HEK293 (cell line): Measurements from ENCODE around the gene MDH1B.

Experiments
- CTCF ChIA-PET: fragments of 350-600 bp; formaldehyde crosslinking; extraction: SDS; loops from one replicate; lab custom pipeline; 2021; ENCODE audit warnings: antibody characterized with exemption; lab: Yijun Ruan, JAX
- POLR2A ChIA-PET: fragments of 300-600 bp; formaldehyde crosslinking; extraction: SDS; loops from one replicate; lab custom pipeline; 2020; ENCODE audit warnings: antibody characterized with exemption, inconsistent platforms; lab: Yijun Ruan, JAX
- H3K27ac ChIP-seq: fragments of 200-500 bp; sonication (Bioruptor generic); 2 replicates; pipeline ENCODE4 v1.5.1; 2014; ENCODE audit warnings: low read depth, low read length, control low read depth, inconsistent platforms; ENCODE audit errors: extremely low read depth
- H3K36me3 ChIP-seq, 2 experiments: fragments of 200-500 bp in 1 of 2; sonication (Bioruptor generic) in 1 of 2; 1 replicate in 1 of 2; 2 replicates in 1 of 2; pipeline ENCODE4 v1.5.1; 2014 to 2017; ENCODE audit warnings: inconsistent platforms in 2 of 2, low read length in 2 of 2; ENCODE audit not compliant: control insufficient read depth in 2 of 2, insufficient read depth in 1 of 2
- H3K4me1 ChIP-seq: fragments of 200-500 bp; sonication (Bioruptor generic); 2 replicates; pipeline ENCODE4 v1.5.1; 2014; ENCODE audit warnings: mild to moderate bottlenecking, low read length, inconsistent platforms; ENCODE audit not compliant: control insufficient read depth, insufficient read depth
- H3K4me3 ChIP-seq: 2 replicates; pipeline ENCODE4 v1.5.1; 2011; ENCODE audit warnings: low read depth, mild to moderate bottlenecking, control low read depth, low read length, moderate library complexity
- H3K9me3 ChIP-seq: fragments of 200-500 bp; sonication (Bioruptor generic); 2 replicates; pipeline ENCODE4 v1.5.1; 2014; ENCODE audit warnings: low read depth, low read length, inconsistent platforms; ENCODE audit not compliant: control insufficient read depth, insufficient read depth
- EGR2 ChIP-seq: fragments of 450-650 bp; formaldehyde crosslinking; IDR thresholded peaks from 2 replicates; pipeline ENCODE4 v1.5.1; 2016; ENCODE audit warnings: low read depth, missing biosample characterization, missing genetic modification characterization
- FEZF1 ChIP-seq: fragments of 450-650 bp; formaldehyde crosslinking; IDR thresholded peaks from 2 replicates; pipeline ENCODE4 v1.5.1; 2016; ENCODE audit warnings: missing biosample characterization, missing genetic modification characterization
- KLF16 ChIP-seq: fragments of 450-650 bp; formaldehyde crosslinking; IDR thresholded peaks from 2 replicates; pipeline ENCODE4 v1.5.1; 2017; ENCODE audit warnings: missing biosample characterization, missing genetic modification characterization
- YY2 ChIP-seq: fragments of 450-650 bp; formaldehyde crosslinking; IDR thresholded peaks from 2 replicates; pipeline ENCODE4 v1.5.1; 2016; ENCODE audit warnings: missing biosample characterization, missing genetic modification characterization
- ZNF155 ChIP-seq: fragments of 450-650 bp; formaldehyde crosslinking; IDR thresholded peaks from 2 replicates; pipeline ENCODE4 v1.5.1; 2016; ENCODE audit warnings: missing biosample characterization, missing genetic modification characterization
- ZNF214 ChIP-seq: fragments of 450-650 bp; formaldehyde crosslinking; IDR thresholded peaks from 2 replicates; pipeline ENCODE4 v1.5.1; 2017; ENCODE audit warnings: missing biosample characterization, mild to moderate bottlenecking, missing genetic modification characterization, borderline replicate concordance
- ZNF239 ChIP-seq: fragments of 450-650 bp; formaldehyde crosslinking; IDR thresholded peaks from 2 replicates; pipeline ENCODE4 v1.5.1; 2016; ENCODE audit warnings: missing biosample characterization, missing genetic modification characterization
- ZNF292 ChIP-seq: fragments of 450-650 bp; formaldehyde crosslinking; IDR thresholded peaks from 2 replicates; pipeline ENCODE4 v1.5.1; 2016; ENCODE audit warnings: low read depth, missing biosample characterization, missing genetic modification characterization, borderline replicate concordance
- ZNF426 ChIP-seq: fragments of 450-650 bp; formaldehyde crosslinking; IDR thresholded peaks from 2 replicates; pipeline ENCODE4 v1.5.1; 2017; ENCODE audit warnings: missing biosample characterization, missing genetic modification characterization, mild to moderate bottlenecking, inconsistent platforms, moderate library complexity
- ZNF561 ChIP-seq: fragments of 450-650 bp; IDR thresholded peaks from 2 replicates; pipeline ENCODE4 v1.5.1; 2018; ENCODE audit warnings: missing biosample characterization, missing genetic modification characterization, borderline replicate concordance
- ZNF623 ChIP-seq: fragments of 450-650 bp; formaldehyde crosslinking; IDR thresholded peaks from 2 replicates; pipeline ENCODE4 v1.5.1; 2016; ENCODE audit warnings: missing biosample characterization, missing genetic modification characterization
- ZNF629 ChIP-seq: fragments of 450-650 bp; formaldehyde crosslinking; IDR thresholded peaks from 2 replicates; pipeline ENCODE4 v1.5.1; 2017; ENCODE audit warnings: missing biosample characterization, missing genetic modification characterization
- ZNF670 ChIP-seq: fragments of 450-650 bp; formaldehyde crosslinking; IDR thresholded peaks from 2 replicates; pipeline ENCODE4 v1.5.1; 2016; ENCODE audit warnings: missing biosample characterization, missing genetic modification characterization, low read depth
- ZNF76 ChIP-seq: fragments of 450-650 bp; formaldehyde crosslinking; IDR thresholded peaks from 2 replicates; pipeline ENCODE4; 2016; ENCODE audit warnings: low read depth, missing biosample characterization, missing genetic modification characterization, borderline replicate concordance
- ZNF777 ChIP-seq: fragments of 450-650 bp; formaldehyde crosslinking; IDR thresholded peaks from 2 replicates; pipeline ENCODE4 v1.5.1; 2017; ENCODE audit warnings: missing biosample characterization, missing genetic modification characterization, borderline replicate concordance
- ZSCAN30 ChIP-seq: fragments of 450-650 bp; IDR thresholded peaks from 2 replicates; pipeline ENCODE4 v1.5.1; 2018; ENCODE audit warnings: missing biosample characterization, mild to moderate bottlenecking, missing genetic modification characterization, moderate library complexity
- TF ChIP-seq, protein P1 (sequence below): IDR thresholded peaks from 2 replicates; pipeline ENCODE4 v1.6.1; 2011; ENCODE audit warnings: mild to moderate bottlenecking, low read depth, low read length, borderline replicate concordance
- TF ChIP-seq, protein P2 (sequence below): fragments of 450-650 bp; formaldehyde crosslinking; optimal IDR thresholded peaks from 2 replicates; pipeline ENCODE3; 2016; ENCODE audit warnings: missing biosample characterization, mild to moderate bottlenecking, missing genetic modification characterization
- TF ChIP-seq, protein P3 (sequence below): fragments of 450-650 bp; formaldehyde crosslinking; IDR thresholded peaks from 2 replicates; pipeline ENCODE4 v1.5.1; 2017; ENCODE audit warnings: missing biosample characterization, missing genetic modification characterization
- TF ChIP-seq, protein P4 (sequence below): fragments of 450-650 bp; formaldehyde crosslinking; IDR thresholded peaks from 2 replicates; pipeline ENCODE4 v1.5.1; 2016; ENCODE audit warnings: missing biosample characterization, missing genetic modification characterization
- TF ChIP-seq, protein P5 (sequence below): sonication (generic); formaldehyde crosslinking; IDR thresholded peaks from 2 replicates; pipeline ENCODE4 v1.8.1; 2022; ENCODE audit warnings: mild to moderate bottlenecking, moderate library complexity, missing genetic modification reagents
- TF ChIP-seq, protein P6 (sequence below): fragments of 450-650 bp; formaldehyde crosslinking; IDR thresholded peaks from 2 replicates; pipeline ENCODE4 v1.5.1; 2017; ENCODE audit warnings: missing biosample characterization, missing genetic modification characterization

The MDH1B gene

DNA sequence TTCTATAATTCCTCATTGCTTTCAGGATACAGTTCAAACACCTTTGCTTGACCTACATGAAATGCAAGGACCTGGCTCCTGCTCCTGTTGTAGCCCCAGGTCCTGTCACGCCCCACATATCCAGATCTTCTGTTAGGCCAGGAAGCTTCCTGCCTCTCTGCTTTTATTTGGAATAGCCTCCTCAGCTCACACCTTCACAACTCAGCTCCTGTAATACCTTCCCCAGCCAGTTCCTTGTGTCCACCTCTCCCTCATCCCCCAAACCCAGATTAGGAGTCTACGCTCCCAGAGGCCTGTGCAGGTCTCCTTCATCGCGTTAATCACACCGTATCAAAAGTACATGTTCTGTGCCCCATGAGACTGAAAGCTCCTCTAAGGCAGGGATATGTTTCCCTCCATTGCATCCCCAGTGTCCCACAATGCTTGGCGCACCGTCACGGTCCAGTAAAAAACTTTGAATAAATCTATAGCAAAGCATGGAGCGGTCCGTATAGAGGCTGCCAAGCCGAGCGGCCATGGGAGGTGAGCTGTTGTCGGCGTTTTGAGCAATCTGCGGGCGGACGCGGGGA is 371 bp downstream of the MDH1B start:
- H3K4me1 ChIP-seq = no peaks in the 10 kb centered on the region
- H3K36me3 ChIP-seq = peaks cover 0 to 25% of the 10 kb centered on the region in 2 experiments
- H3K27ac ChIP-seq = peak overlapping the region; percentile 26; the same call in 1 of the 2 replicates
- CTCF ChIA-PET = interaction anchor here (0.5 to 2.3 kb wide), 5 partner anchors 16 to 534 kb away, joined by 3 to 10 read pairs (median 4); no protein-coding TSS in a partner anchor
- H3K9me3 ChIP-seq = no peaks in the 10 kb centered on the region
- TF ChIP-seq ZNF777 (0 out of 2 replicates have a peak, but pooled peaks have one; percentile 20), ZNF76 (peak; percentile 77), YY2 (tag by site-specific recombination) (peak; percentile 18; the same call in 1 of the 2 replicates), ZNF629 (tag by site-specific recombination) (no peak)
- TF ChIP-seq, protein P1, sequence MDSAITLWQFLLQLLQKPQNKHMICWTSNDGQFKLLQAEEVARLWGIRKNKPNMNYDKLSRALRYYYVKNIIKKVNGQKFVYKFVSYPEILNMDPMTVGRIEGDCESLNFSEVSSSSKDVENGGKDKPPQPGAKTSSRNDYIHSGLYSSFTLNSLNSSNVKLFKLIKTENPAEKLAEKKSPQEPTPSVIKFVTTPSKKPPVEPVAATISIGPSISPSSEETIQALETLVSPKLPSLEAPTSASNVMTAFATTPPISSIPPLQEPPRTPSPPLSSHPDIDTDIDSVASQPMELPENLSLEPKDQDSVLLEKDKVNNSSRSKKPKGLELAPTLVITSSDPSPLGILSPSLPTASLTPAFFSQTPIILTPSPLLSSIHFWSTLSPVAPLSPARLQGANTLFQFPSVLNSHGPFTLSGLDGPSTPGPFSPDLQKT = no peak
- TF ChIP-seq, protein P2, sequence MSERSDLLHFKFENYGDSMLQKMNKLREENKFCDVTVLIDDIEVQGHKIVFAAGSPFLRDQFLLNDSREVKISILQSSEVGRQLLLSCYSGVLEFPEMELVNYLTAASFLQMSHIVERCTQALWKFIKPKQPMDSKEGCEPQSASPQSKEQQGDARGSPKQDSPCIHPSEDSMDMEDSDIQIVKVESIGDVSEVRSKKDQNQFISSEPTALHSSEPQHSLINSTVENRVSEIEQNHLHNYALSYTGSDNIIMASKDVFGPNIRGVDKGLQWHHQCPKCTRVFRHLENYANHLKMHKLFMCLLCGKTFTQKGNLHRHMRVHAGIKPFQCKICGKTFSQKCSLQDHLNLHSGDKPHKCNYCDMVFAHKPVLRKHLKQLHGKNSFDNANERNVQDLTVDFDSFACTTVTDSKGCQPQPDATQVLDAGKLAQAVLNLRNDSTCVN = peak; percentile 23
- TF ChIP-seq, all 188 proteins: peak for 4
- peak overlapping the region; percentile 92 for H3K4me3 ChIP-seq
- POLR2A ChIA-PET = interaction anchor here (0.6 kb wide), 1 partner anchor 9 kb away, joined by 6 read pairs; no protein-coding TSS in a partner anchor

DNA sequence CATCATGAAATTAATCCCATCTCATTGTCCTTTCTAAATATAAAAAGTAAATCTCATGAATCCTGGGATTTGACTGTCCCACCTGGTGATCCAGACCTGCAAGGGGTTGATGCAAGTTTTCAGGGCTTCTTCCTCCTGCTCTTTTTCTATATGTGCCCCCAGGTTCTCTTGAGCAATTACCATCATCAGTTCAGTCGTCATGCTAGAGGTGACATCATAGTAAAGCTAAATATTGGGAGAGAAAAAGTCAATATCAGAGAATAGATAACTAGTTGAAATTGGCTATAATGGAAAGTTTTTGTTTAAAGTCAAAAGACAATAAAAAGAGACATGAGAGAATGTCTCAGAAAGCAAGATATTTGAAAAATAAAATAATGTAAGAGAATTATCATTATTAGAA is 8.3 kb downstream of the MDH1B start:
- CTCF ChIA-PET = interaction anchor here (0.6 kb wide), 1 partner anchor 25 kb away, joined by 4 read pairs; no protein-coding TSS in a partner anchor
- no peak overlapping the region for H3K27ac ChIP-seq
- H3K36me3 ChIP-seq = no peaks in the 10 kb centered on the region
- POLR2A ChIA-PET = no interaction called here
- no peak for TF ChIP-seq ZNF155 (tag by site-specific recombination)
- no peak for TF ChIP-seq EGR2 (tag by site-specific recombination)
- TF ChIP-seq, protein P3, sequence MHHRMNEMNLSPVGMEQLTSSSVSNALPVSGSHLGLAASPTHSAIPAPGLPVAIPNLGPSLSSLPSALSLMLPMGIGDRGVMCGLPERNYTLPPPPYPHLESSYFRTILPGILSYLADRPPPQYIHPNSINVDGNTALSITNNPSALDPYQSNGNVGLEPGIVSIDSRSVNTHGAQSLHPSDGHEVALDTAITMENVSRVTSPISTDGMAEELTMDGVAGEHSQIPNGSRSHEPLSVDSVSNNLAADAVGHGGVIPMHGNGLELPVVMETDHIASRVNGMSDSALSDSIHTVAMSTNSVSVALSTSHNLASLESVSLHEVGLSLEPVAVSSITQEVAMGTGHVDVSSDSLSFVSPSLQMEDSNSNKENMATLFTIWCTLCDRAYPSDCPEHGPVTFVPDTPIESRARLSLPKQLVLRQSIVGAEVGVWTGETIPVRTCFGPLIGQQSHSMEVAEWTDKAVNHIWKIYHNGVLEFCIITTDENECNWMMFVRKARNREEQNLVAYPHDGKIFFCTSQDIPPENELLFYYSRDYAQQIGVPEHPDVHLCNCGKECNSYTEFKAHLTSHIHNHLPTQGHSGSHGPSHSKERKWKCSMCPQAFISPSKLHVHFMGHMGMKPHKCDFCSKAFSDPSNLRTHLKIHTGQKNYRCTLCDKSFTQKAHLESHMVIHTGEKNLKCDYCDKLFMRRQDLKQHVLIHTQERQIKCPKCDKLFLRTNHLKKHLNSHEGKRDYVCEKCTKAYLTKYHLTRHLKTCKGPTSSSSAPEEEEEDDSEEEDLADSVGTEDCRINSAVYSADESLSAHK (tag by site-specific recombination) = no peak
- TF ChIP-seq ZNF426 (tag by site-specific recombination) = no peak
- TF ChIP-seq ZNF561 (tag by site-specific recombination) = no peak
- TF ChIP-seq, protein P4, sequence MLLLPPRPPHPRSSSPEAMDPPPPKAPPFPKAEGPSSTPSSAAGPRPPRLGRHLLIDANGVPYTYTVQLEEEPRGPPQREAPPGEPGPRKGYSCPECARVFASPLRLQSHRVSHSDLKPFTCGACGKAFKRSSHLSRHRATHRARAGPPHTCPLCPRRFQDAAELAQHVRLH = no peak
- TF ChIP-seq ZNF670 (tag by site-specific recombination) = no peak
- TF ChIP-seq, protein P5, sequence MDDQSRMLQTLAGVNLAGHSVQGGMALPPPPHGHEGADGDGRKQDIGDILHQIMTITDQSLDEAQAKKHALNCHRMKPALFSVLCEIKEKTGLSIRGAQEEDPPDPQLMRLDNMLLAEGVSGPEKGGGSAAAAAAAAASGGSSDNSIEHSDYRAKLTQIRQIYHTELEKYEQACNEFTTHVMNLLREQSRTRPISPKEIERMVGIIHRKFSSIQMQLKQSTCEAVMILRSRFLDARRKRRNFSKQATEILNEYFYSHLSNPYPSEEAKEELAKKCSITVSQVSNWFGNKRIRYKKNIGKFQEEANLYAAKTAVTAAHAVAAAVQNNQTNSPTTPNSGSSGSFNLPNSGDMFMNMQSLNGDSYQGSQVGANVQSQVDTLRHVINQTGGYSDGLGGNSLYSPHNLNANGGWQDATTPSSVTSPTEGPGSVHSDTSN (CRISPR knock-in tag) = no peak
- TF ChIP-seq ZNF623 (tag by site-specific recombination) = no peak
- TF ChIP-seq FEZF1 (tag by site-specific recombination) = no peak
- no peak for TF ChIP-seq ZNF292
- TF ChIP-seq ZNF214 (tag by site-specific recombination) = no peak
- TF ChIP-seq, protein P6, sequence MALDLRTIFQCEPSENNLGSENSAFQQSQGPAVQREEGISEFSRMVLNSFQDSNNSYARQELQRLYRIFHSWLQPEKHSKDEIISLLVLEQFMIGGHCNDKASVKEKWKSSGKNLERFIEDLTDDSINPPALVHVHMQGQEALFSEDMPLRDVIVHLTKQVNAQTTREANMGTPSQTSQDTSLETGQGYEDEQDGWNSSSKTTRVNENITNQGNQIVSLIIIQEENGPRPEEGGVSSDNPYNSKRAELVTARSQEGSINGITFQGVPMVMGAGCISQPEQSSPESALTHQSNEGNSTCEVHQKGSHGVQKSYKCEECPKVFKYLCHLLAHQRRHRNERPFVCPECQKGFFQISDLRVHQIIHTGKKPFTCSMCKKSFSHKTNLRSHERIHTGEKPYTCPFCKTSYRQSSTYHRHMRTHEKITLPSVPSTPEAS (tag by site-specific recombination) = no peak
- no peak for TF ChIP-seq ZSCAN30 (tag by site-specific recombination)
- no peak for TF ChIP-seq KLF16 (tag by site-specific recombination)
- no peak for TF ChIP-seq ZNF239
- no peaks in the 10 kb centered on the region for H3K4me1 ChIP-seq
- no peaks in the 10 kb centered on the region for H3K9me3 ChIP-seq
- H3K4me3 ChIP-seq = no peak overlapping the region
